Stimulated activated CD8-positive, alpha-beta memory T cell treated with anti-CD3 and anti-CD28 coated beads, Interleukin-4, amount 100 ng/mL, for 1 hour (primary cell): ENCODE data around the gene UBE2H.

Experiments
- DNase-seq, 2 donors: peaks; one replicate each; pipeline ENCODE4 v3.0.0-alpha.2; 2020; ENCODE audit warnings: low read depth in 2 of 2, low spot score in 1 of 2

The UBE2H gene

GRCh38 chr7:129789652-129790051 is 163.1 kb downstream of the UBE2H start:
- no peak for DNase-seq

- no peak for DNase-seq
These were observed 163.8 kb downstream of the UBE2H start for GRCh38 chr7:129789000-129789399.

GRCh38 chr7:129786825-129787563 is 165.8 kb downstream of the UBE2H start:
- DNase-seq, result no peak

- DNase-seq, result no peak
These were observed 166.9 kb downstream of the UBE2H start for GRCh38 chr7:129785685-129786514.

- DNase-seq, result no peak
These were observed 167.7 kb downstream of the UBE2H start for GRCh38 chr7:129784783-129785684.

GRCh38 chr7:129784437-129784782 is 168.3 kb downstream of the UBE2H start:
- DNase-seq, result no peak

GRCh38 chr7:129783584-129783919 is 169.2 kb downstream of the UBE2H start:
- DNase-seq, result no peak

GRCh38 chr7:129782818-129783583 is 169.8 kb downstream of the UBE2H start:
- no peak for DNase-seq

- DNase-seq, result no peak
These were observed 170.6 kb downstream of the UBE2H start for GRCh38 chr7:129781928-129782817.

- no peak for DNase-seq
These were observed 171.5 kb downstream of the UBE2H start for GRCh38 chr7:129780974-129781927.
